Measurements from ENCODE around the gene SIGLEC10. TPM values are rescaled to one million over a fixed set of nuclear protein-coding genes. Genes with fewer than 3 reads are reported as not detected.

The SIGLEC10 gene
- total RNA-seq, 1 donor from 2014 or later = 50.3 TPM

- Mint-ChIP-seq H3K27ac (peak overlapping the region; percentile 47), H3K4me3 (no peak overlapping the region), H3K27me3 (no peaks in the 10 kb centered on the region), H3K36me3 (ENCODE audit: low read depth) (no peaks in the 10 kb centered on the region), H3K4me1 (peaks cover 12% of the 10 kb centered on the region), H3K9me3 (no peaks in the 10 kb centered on the region)
- intact Hi-C loops (cut with micrococcal nuclease) = no loop called here
- ChIA-PET POLR2A (interaction anchor here (1.0 kb wide), 1 partner anchor 33 kb away, joined by 3 read pairs; no protein-coding TSS in a partner anchor), CTCF (interaction anchor here (0.6 kb wide), 1 partner anchor 32 kb away, joined by 3 read pairs; no protein-coding TSS in a partner anchor)
- ATAC-seq (ENCODE audit: low read depth) (no peak), DNase-seq (no peak)
- no peak for TF ChIP-seq CTCF (IDR thresholded peaks at IDR 0.05)
Observed at GRCh38 chr19:51372021-51372648, 45.3 kb downstream of the SIGLEC10 start.

- ChIA-PET POLR2A (interaction anchor here (0.5 kb wide), 1 partner anchor 881 kb away, joined by 3 read pairs; no protein-coding TSS in a partner anchor), CTCF (interaction anchor here (0.6 kb wide), 1 partner anchor 31 kb away, joined by 3 read pairs; no protein-coding TSS in a partner anchor)
- Mint-ChIP-seq H3K36me3 (ENCODE audit: low read depth) (peaks cover 7% of the 10 kb centered on the region), H3K27me3 (no peaks in the 10 kb centered on the region), H3K27ac (no peak overlapping the region), H3K4me1 (peaks cover 15% of the 10 kb centered on the region), H3K9me3 (no peaks in the 10 kb centered on the region), H3K4me3 (no peak overlapping the region)
- ATAC-seq (ENCODE audit: low read depth) = no peak
- intact Hi-C loops (cut with micrococcal nuclease) = no loop called here
- no peak for TF ChIP-seq CTCF (IDR thresholded peaks at IDR 0.05)
- no peak for DNase-seq
Observed at GRCh38 chr19:51371186-51371690, 46.2 kb downstream of the SIGLEC10 start.

GRCh38 chr19:51370230-51370629, 47.2 kb downstream of the SIGLEC10 start:
- CTCF ChIA-PET = no interaction called here
- Mint-ChIP-seq H3K36me3 (ENCODE audit: low read depth) (peaks cover 12% of the 10 kb centered on the region), H3K27ac (no peak overlapping the region), H3K27me3 (no peaks in the 10 kb centered on the region), H3K4me1 (peaks cover 23% of the 10 kb centered on the region), H3K9me3 (no peaks in the 10 kb centered on the region), H3K4me3 (peak overlapping the region; percentile 1)
- intact Hi-C loops (cut with micrococcal nuclease) = no loop called here
- no peak for DNase-seq
- POLR2A ChIA-PET = interaction anchor here (0.7 kb wide), 1 partner anchor 47 kb away, joined by 3 read pairs; the partner anchor contains the start of gene SIGLEC10
- TF ChIP-seq CTCF (IDR thresholded peaks at IDR 0.05) = no peak
- ATAC-seq (ENCODE audit: low read depth) = no peak

- POLR2A ChIA-PET = interaction anchor here (0.6 to 3.7 kb wide), 12 partner anchors 22 to 292 kb away, joined by 3 to 35 read pairs (median 4); partner anchors contain the start of genes C19orf84 and SIGLEC10
- intact Hi-C loops (cut with micrococcal nuclease) = loop anchor here (10.0 kb wide), 1 partner anchor 564 kb away; no protein-coding TSS in a partner anchor
- ATAC-seq (ENCODE audit: low read depth) = no peak
- Mint-ChIP-seq H3K4me1 (peaks cover 34% of the 10 kb centered on the region), H3K36me3 (ENCODE audit: low read depth) (peaks cover 12% of the 10 kb centered on the region), H3K4me3 (peak within 1 kb of the TSS; percentile 98), H3K27ac (peak within 1 kb of the TSS; percentile 96), H3K9me3 (no peaks in the 10 kb centered on the region), H3K27me3 (no peaks in the 10 kb centered on the region)
- no peak for TF ChIP-seq CTCF (IDR thresholded peaks at IDR 0.05)
- CTCF ChIA-PET = interaction anchor here (0.8 to 1.5 kb wide), 3 partner anchors 27 to 288 kb away, joined by 3 to 6 read pairs (median 4); partner anchors contain the start of gene SIGLEC10
- DNase-seq = no peak
Observed at GRCh38 chr19:51368366-51369282, 48.8 kb downstream of the SIGLEC10 start, which contains the start of gene CLDND2. Gene CLDND2, minus strand, starts transcription at chr19:51369003. Its CDS starts 426 bp downstream, at chr19:51368577.
